IPS-18a (cell line): ENCODE results near the gene CYS1.

ENCODE experiments used
- H3K27ac ChIP-seq: one replicate; pipeline ENCODE4 v1.5.1; 2013; ENCODE audit warnings: low read length
- H3K27me3 ChIP-seq: one replicate; pipeline ENCODE4 v1.6.1; 2013; ENCODE audit warnings: mild to moderate bottlenecking, low read length; ENCODE audit not compliant: control insufficient read depth, insufficient read depth
- H3K36me3 ChIP-seq: one replicate; pipeline ENCODE4 v1.6.1; 2013; ENCODE audit warnings: low read depth, low read length; ENCODE audit not compliant: control insufficient read depth
- H3K4me1 ChIP-seq: one replicate; pipeline ENCODE4 v1.6.1; 2013; ENCODE audit warnings: low read depth, low read length; ENCODE audit not compliant: control insufficient read depth
- H3K4me3 ChIP-seq: one replicate; pipeline ENCODE4 v1.5.1; 2013; ENCODE audit warnings: low read length
- H3K9ac ChIP-seq: one replicate; pipeline ENCODE4 v1.6.1; 2013; ENCODE audit warnings: mild to moderate bottlenecking, low read length, moderate library complexity
- H3K9me3 ChIP-seq: one replicate; pipeline ENCODE4 v1.6.1; 2013; ENCODE audit warnings: low read depth, low read length; ENCODE audit not compliant: control insufficient read depth

CYS1 gene

DNA sequence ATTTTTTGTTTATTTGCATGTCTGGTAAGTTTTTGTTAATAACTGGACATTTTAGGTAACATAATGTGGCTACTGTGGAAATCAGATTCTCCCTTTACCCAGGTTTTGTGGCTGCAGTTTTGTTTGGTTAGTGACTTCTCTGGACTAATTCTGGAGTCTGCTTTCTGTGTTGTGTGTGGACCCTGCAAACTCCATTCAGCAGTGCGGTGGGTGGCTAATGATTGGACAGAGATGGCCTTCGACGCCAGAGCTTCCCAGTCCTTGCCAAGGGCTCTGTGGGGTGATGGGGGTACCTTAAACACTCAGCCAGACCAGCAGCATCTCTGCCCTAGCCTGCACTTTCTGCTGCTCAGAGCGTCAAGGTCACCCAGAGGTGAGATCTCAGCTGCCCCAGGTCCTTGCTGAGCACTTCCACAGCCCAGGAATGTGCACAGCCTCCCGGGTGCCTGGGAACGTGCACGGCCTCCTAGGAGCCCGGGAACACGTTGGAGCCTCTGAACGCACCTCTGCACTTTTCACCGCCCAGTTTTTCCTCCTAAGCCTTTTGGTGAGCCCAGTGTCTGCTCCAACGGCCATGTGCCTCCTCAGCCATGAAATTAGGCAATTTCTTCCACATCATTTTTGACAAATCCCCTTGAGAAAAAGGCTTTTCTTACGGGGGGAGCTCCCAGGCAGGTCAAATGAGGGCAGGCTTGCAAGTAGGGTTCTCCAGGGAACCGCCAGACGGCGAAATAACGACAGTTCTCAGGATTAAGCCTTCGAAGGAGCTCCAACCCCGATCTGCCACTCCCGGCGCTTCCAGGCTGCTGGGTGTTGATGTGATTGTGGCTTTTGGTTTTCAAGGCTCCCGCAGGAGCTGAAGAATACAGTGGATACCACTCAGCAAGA is 72.0 kb downstream of the CYS1 start:
- no peaks in the 10 kb centered on the region for H3K4me1 ChIP-seq
- H3K9ac ChIP-seq: no peak overlapping the region
- no peaks in the 10 kb centered on the region for H3K36me3 ChIP-seq
- no peaks in the 10 kb centered on the region for H3K27me3 ChIP-seq
- H3K27ac ChIP-seq: no peak overlapping the region
- H3K4me3 ChIP-seq: no peak overlapping the region
- H3K9me3 ChIP-seq: no peaks in the 10 kb centered on the region

GRCh38 chr2:10007435-10007834 is 72.8 kb downstream of the CYS1 start:
- H3K36me3 ChIP-seq: no peaks in the 10 kb centered on the region
- no peaks in the 10 kb centered on the region for H3K27me3 ChIP-seq
- H3K9ac ChIP-seq: no peak overlapping the region
- no peak overlapping the region for H3K27ac ChIP-seq
- no peaks in the 10 kb centered on the region for H3K9me3 ChIP-seq
- no peak overlapping the region for H3K4me3 ChIP-seq
- H3K4me1 ChIP-seq: no peaks in the 10 kb centered on the region
